KMS-11 (cell line): Measurements from ENCODE around the gene CD19.
"Not testable (repeated sequence)": the region's sequence is repeated elsewhere in the genome, so short reads cannot be mapped to it uniquely, and the experiment has no call there.

Experiments
- H2AFZ ChIP-seq: fragments of 200-600 bp; sonication (generic); 2 replicates; pipeline ENCODE4 v1.6.1; 2016; ENCODE audit warnings: antibody characterized with exemption, mixed run types, low read depth
- H3K27ac ChIP-seq: fragments of 200-600 bp; sonication (generic); 2 replicates; pipeline ENCODE4 v1.6.1; 2016; ENCODE audit warnings: mild to moderate bottlenecking, mixed run types
- H3K27me3 ChIP-seq: fragments of 200-600 bp; sonication (generic); 2 replicates; pipeline ENCODE4 v1.6.1; 2017; ENCODE audit warnings: mild to moderate bottlenecking, low read depth, mixed run types, moderate library complexity; ENCODE audit not compliant: insufficient read depth
- H3K36me3 ChIP-seq: fragments of 200-600 bp; sonication (generic); 2 replicates; pipeline ENCODE4 v1.6.1; 2017; ENCODE audit warnings: mild to moderate bottlenecking, mixed run types; ENCODE audit not compliant: insufficient read depth
- H3K4me1 ChIP-seq: fragments of 200-600 bp; sonication (generic); 2 replicates; pipeline ENCODE4 v1.6.1; 2016; ENCODE audit warnings: mild to moderate bottlenecking, low read depth, mixed run types; ENCODE audit not compliant: poor library complexity, severe bottlenecking
- H3K4me2 ChIP-seq: fragments of 200-600 bp; sonication (generic); 2 replicates; pipeline ENCODE4 v1.7.0; 2016; ENCODE audit warnings: mild to moderate bottlenecking, mixed run types
- H3K4me3 ChIP-seq: fragments of 200-600 bp; sonication (generic); IDR thresholded peaks from 2 replicates; pipeline ENCODE4 v1.6.1; 2017; ENCODE audit warnings: low read depth, low read length, mixed read lengths; ENCODE audit not compliant: insufficient read depth
- H3K79me2 ChIP-seq: fragments of 200-600 bp; sonication (generic); 2 replicates; pipeline ENCODE4 v1.6.1; 2016; ENCODE audit warnings: low read depth, mixed run types; ENCODE audit not compliant: insufficient read depth
- H3K9ac ChIP-seq: fragments of 200-600 bp; sonication (generic); 2 replicates; pipeline ENCODE4 v1.6.1; 2016; ENCODE audit warnings: mild to moderate bottlenecking, mixed run types
- H4K20me1 ChIP-seq: fragments of 200-600 bp; sonication (generic); 2 replicates; pipeline ENCODE4 v1.6.1; 2016; ENCODE audit warnings: mild to moderate bottlenecking, mixed run types; ENCODE audit not compliant: insufficient read depth
- CTCF ChIP-seq: fragments of 200-600 bp; sonication (generic); conservative IDR thresholded peaks from 2 replicates; pipeline ENCODE4 v1.6.1; 2017; ENCODE audit warnings: low read depth, mild to moderate bottlenecking, antibody characterized with exemption, low read length, moderate library complexity, mixed read lengths

Gene CD19

GRCh38 chr16:28886945-28887344 is 44.8 kb upstream of the CD19 start:
- H4K20me1 ChIP-seq: no peaks in the 10 kb centered on the region
- H3K79me2 ChIP-seq: no peaks in the 10 kb centered on the region
- no peak for TF ChIP-seq CTCF
- no peak overlapping the region for H2AFZ ChIP-seq
- no peak overlapping the region for H3K27ac ChIP-seq
- no peaks in the 10 kb centered on the region for H3K27me3 ChIP-seq
- H3K4me3 ChIP-seq: no peak overlapping the region
- H3K4me1 ChIP-seq: no peaks in the 10 kb centered on the region
- H3K4me2 ChIP-seq: no peak overlapping the region
- no peaks in the 10 kb centered on the region for H3K36me3 ChIP-seq
- H3K9ac ChIP-seq: no peak overlapping the region

GRCh38 chr16:28890355-28890754 is 41.4 kb upstream of the CD19 start:
- H3K4me2 ChIP-seq, H3K79me2 ChIP-seq, H3K36me3 ChIP-seq, H2AFZ ChIP-seq, H4K20me1 ChIP-seq, H3K4me3 ChIP-seq, H3K27ac ChIP-seq, H3K9ac ChIP-seq, H3K27me3 ChIP-seq, H3K4me1 ChIP-seq: not testable (repeated sequence)

GRCh38 chr16:28891964-28892890 is 39.5 kb upstream of the CD19 start:
- peaks cover 4% of the 10 kb centered on the region for H3K4me1 ChIP-seq
- H3K4me3 ChIP-seq: no peak overlapping the region
- H3K27ac ChIP-seq: no peak overlapping the region
- H3K79me2 ChIP-seq: no peaks in the 10 kb centered on the region
- no peaks in the 10 kb centered on the region for H3K27me3 ChIP-seq
- no peak for TF ChIP-seq CTCF
- H3K9ac ChIP-seq: no peak overlapping the region
- no peak overlapping the region for H3K4me2 ChIP-seq
- no peaks in the 10 kb centered on the region for H3K36me3 ChIP-seq
- H4K20me1 ChIP-seq: no peaks in the 10 kb centered on the region
- no peak overlapping the region for H2AFZ ChIP-seq

GRCh38 chr16:28893291-28893690 is 38.5 kb upstream of the CD19 start:
- no peak overlapping the region for H2AFZ ChIP-seq
- no peak overlapping the region for H3K4me2 ChIP-seq
- H3K9ac ChIP-seq: no peak overlapping the region
- no peak overlapping the region for H3K27ac ChIP-seq
- H3K4me1 ChIP-seq: peaks cover 4% of the 10 kb centered on the region
- no peaks in the 10 kb centered on the region for H3K36me3 ChIP-seq
- H4K20me1 ChIP-seq: no peaks in the 10 kb centered on the region
- TF ChIP-seq CTCF: no peak
- no peak overlapping the region for H3K4me3 ChIP-seq
- H3K27me3 ChIP-seq: no peaks in the 10 kb centered on the region
- H3K79me2 ChIP-seq: no peaks in the 10 kb centered on the region

- Histone ChIP-seq H3K79me2 (no peaks in the 10 kb centered on the region), H3K4me3 (no peak overlapping the region), H3K27ac (no peak overlapping the region), H4K20me1 (no peaks in the 10 kb centered on the region), H2AFZ (no peak overlapping the region), H3K4me2 (no peak overlapping the region), H3K9ac (no peak overlapping the region), H3K4me1 (peaks cover 4% of the 10 kb centered on the region), H3K27me3 (no peaks in the 10 kb centered on the region), H3K36me3 (no peaks in the 10 kb centered on the region)
- TF ChIP-seq CTCF: no peak
Measured at GRCh38 chr16:28895609-28896008, 36.2 kb upstream of the CD19 start.
